ENCODE results near the gene DUSP9.
"Not testable (repeated sequence)": the region's sequence is repeated elsewhere in the genome, so short reads cannot be mapped to it uniquely, and the experiment has no call there.

DUSP9 gene

GRCh38 chrX:153673428-153674218 is 26.6 kb downstream of the DUSP9 start, which contains the start of gene PNCK:
PNCK (minus strand) TSS chrX:153673813; CDS start chrX:153673076, 737 bp downstream.
- DNase-seq: no peak

DNA sequence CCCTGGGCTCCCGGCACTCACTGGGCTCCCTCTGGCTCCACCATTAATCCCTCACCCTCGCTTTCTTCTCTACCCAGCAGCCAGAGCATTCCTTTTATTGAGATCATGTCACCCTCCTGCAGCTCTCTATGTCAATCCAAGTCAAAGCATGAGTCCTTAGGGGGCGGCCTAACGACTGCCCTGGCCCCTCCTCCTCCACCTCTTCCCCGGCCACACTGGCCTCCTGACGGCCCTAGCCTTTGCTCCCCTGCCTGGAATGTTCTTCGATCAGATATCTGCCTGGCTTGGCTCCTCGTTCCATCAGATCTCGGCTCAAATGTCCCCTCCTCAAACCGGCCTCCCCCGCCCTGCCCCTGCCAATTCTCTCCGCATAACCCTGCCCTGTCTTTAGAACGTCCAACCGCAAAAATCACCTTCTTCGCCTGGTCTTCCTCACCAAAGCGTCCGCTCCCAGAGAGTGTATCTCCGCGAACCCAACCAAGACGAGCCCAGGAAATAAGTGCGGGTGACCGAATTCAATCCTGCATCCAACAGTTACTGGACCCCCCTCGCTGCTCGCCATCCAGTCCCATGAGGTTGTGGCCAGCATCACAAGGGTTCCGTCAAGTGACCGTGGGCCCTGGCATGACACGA is 27.3 kb downstream of the DUSP9 start:
- DNase-seq: no peak

- no peak for DNase-seq
These were observed 34.2 kb downstream of the DUSP9 start for GRCh38 chrX:153681175-153681574.

DNA sequence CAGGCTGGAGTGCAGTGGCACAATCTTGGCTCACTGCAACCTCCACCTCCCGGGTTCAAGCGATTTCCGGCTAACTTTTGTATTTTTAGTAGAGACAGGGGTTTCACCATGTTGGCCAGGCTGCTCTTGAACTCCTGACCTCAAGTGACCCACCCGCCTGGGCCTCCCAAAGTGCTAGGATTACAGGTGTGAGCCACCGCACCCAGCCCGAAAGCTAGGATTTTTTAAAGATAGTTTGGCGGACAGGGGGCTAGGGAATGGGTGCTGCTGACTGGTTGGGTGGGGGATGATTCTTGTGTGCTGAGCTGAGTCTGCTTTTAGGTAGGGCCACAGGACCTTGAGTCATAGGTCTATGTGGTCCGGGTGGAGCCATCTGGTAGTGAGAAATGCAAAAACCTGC is 36.5 kb downstream of the DUSP9 start:
- not testable (repeated sequence) for DNase-seq

DNA sequence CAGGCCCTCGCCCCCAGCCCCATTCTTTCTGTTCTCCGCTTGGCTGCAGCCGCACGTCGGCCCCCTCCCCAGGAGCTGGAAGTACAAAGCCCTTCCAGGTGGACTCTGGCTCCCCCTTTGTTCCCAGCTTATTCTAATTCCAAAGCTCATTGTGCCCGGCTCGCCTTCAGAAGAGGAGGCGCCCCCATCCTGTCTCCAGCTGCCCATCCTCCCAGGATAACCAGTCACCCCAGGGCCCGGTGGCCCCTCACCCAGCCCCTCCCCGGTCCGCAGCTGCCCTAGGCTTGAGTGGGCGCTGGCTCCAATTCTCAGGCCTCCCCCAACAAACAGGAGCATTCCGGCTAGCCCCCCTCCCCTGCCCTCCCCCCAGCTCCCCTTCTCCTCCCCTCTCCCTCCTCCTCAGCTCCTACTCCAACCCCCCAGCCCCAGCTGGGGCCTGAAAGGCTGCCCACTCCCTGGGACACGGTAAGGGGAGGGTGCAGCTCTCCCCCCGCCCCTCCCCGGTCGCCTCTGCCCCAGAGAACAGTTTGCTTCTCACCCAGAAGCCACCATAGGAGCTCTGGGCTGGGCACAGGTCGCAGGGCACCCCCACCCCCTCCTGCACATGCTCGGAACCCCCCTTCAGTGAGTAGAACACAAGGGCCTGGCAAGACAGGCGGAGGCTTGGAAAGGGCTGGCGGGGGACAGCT is 37.6 kb downstream of the DUSP9 start:
- DNase-seq: no peak

DNA sequence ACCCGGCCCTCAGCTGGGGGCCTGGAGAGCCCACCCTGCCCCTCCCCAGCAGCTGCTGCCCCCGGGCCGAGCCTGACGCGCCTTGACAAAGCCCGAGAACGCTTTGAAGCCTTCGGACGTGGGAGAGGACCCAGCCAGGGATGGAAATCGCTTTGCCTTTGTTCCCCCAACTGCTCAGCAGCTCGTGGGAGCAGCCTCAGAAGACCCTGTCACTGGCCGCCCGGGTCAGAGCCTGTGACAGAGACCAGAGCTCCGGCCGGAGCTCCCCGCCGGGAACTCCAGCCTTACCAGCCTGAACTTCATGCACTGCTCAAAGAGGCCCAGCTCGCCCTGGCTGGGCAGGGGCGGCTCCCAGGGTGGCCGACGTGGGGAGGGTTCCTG is 38.1 kb downstream of the DUSP9 start:
- DNase-seq: no peak

- no peak for DNase-seq
These were observed 39.0 kb downstream of the DUSP9 start for GRCh38 chrX:153685751-153686696.

DNA sequence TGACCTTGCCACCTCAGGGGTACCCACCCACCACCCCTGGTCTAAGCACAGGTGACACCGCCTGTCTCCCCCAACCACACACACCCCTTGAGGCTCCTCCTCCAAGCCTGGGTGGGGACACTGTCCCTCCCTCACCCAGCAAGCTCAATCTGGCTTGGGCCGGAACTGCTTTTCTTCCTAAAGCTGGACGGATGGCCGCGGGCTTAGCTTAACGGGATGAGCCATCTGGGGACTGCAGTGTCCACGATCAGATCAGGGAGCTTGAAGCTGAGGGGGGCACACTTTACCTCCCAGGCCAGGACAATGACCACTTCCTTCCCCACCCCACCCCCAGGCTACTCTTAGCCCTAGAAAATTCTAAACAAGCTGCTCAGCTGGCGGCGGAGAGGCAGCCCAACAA is 39.7 kb downstream of the DUSP9 start:
- DNase-seq: no peak

GRCh38 chrX:153687121-153688039 is 40.4 kb downstream of the DUSP9 start, which contains the start of gene SLC6A8:
SLC6A8 (plus strand) TSS chrX:153687926; CDS start chrX:153688575, 649 bp downstream.
- DNase-seq: peak; percentile 44

GRCh38 chrX:153688071-153688470 is 41.1 kb downstream of the DUSP9 start:
- DNase-seq: no peak

DNA sequence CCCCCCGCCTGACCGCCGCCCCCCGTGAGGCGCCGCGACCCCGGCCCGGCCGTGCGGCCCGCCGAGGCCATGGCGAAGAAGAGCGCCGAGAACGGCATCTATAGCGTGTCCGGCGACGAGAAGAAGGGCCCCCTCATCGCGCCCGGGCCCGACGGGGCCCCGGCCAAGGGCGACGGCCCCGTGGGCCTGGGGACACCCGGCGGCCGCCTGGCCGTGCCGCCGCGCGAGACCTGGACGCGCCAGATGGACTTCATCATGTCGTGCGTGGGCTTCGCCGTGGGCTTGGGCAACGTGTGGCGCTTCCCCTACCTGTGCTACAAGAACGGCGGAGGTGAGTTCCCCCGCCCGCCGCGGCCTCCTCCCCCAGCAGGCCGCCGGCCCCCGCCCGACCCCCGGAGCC is 41.5 kb downstream of the DUSP9 start:
- DNase-seq: no peak

DNA sequence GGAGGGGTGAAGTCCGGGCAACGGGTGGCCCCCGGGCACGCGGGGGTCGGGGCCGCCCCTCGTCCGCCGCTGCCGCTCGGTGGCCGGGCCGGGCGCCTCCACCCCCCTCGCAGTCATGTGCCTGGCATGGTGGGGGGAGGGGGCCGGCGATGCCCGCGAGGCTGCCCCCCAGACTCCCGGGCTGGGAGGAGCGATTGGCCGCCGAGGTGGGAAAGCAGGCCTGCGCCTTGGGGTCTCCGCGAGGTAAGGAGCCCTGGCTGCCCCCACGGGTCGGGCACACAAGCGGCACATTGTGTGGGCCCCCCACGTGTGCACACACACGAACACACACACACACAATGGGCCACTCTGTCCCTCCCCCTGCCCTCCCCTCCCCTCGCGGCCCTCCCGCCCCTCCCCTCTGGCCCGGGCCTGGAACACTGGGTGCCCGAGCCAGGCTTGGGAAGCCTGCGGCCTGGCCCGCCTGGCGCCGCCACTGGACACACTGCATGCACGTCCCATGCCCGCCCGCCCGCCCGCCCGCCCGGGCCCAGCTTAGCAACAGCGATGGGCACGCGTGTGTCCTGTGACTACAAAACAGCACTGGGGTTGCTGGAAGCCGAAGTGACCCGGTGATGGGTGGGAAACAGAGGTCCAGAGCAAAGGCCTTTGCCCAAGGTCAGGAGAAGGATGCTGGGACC is 42.0 kb downstream of the DUSP9 start:
- no peak for DNase-seq

DNA sequence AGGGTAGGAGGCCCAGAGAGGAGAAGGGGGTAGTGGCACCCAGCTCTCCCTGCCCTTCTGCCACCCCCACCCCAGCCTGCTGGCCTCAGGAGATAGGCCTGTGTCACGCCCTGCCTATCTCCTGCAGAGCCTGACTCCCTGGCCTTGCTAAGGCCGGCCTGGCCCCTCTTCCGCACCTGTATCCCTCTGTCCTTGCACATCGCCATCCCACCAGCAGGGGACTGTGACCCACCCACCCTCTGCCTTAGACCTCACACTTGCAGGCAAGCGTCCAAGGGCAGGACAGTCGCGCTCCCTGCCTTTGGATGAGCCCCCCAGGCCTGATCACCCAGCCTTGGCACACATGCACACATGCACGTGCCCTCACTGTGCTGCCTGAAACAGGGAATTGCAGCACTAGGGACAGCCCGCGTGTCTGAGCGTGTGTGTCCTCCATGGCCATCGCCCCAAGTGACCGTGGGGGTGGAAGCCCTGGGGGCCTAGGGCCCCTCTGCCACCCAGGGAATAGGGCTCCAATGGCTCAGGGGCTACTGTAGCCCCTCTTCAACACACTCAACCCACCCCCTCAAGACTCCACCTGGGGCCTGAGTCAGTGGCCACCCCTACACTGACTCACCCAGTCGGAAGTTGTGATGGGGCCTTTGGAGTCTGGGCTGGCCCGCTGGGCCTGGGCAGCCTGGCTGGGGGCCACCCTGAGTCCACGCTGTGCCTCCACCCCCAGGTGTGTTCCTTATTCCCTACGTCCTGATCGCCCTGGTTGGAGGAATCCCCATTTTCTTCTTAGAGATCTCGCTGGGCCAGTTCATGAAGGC is 42.9 kb downstream of the DUSP9 start:
- no peak for DNase-seq

GRCh38 chrX:153690466-153690865 is 43.5 kb downstream of the DUSP9 start:
- DNase-seq: no peak

DNA sequence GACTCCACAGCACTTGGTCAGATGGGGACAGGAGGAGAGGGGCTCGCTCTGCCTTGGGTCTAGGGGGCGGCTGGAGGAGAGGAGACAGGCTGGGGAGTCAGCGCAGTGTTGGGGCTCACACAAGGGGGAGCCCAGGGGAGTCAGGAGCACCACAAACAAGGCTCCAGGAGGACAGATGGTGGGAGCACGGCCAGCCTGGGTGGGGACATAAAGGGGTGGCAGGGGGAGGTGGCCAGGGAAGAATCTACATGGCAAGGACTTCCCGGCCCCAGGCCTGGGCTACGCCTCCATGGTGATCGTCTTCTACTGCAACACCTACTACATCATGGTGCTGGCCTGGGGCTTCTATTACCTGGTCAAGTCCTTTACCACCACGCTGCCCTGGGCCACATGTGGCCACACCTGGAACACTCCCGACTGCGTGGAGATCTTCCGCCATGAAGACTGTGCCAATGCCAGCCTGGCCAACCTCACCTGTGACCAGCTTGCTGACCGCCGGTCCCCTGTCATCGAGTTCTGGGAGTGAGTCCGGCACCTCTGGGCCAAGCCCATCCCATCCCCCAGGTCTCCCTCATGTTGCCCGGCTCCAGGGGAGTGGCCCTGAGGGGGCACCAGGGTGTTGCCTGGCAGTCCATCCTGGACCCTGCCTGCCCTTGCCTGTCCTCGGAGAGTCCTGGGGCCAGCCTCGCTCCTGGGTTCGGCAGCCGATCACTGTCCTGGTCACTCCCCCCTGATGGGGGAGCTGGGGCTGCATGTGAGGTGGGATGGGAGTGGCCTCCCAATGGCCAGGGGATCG is 44.2 kb downstream of the DUSP9 start:
- not testable (repeated sequence) for DNase-seq

GRCh38 chrX:153692003-153692402 is 45.0 kb downstream of the DUSP9 start:
- no peak for DNase-seq

GRCh38 chrX:153692611-153693156 is 45.7 kb downstream of the DUSP9 start:
- DNase-seq: no peak

DNA sequence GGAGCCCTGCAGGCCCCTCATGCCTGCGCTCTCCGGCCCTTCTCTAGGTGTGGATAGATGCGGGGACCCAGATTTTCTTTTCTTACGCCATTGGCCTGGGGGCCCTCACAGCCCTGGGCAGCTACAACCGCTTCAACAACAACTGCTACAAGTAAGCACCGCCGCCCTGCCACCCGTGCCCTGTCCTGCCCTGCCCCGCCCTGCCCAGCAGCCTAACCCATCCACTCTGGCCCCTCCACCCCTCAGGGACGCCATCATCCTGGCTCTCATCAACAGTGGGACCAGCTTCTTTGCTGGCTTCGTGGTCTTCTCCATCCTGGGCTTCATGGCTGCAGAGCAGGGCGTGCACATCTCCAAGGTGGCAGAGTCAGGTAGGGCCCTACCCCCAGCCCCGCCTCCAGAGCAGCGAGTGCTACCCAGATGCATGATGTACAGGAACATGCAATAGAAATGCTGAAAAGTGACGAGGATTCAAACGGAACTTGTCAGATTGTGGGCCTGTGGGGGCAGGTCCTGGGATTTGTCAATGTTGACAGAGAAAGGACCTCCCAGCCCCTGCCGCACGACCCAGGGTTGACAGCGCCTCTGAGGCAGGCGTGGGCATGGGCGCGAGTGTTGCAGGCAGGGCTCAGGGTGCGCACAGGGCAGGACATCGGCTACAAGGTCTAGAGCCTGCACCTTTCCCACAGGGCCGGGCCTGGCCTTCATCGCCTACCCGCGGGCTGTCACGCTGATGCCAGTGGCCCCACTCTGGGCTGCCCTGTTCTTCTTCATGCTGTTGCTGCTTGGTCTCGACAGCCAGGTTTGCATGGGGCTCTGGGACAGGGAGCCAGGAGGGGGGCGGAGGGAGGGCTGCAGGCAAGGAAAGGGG is 46.4 kb downstream of the DUSP9 start:
- no peak for DNase-seq
